Fibroblast of skin of back (primary cell): ENCODE measurements around the gene FSHB.
"Not testable (repeated sequence)": the region's sequence is repeated elsewhere in the genome, so short reads cannot be mapped to it uniquely, and the experiment has no call there.

Experiments used
- DNase-seq: peaks from one replicate; pipeline ENCODE4 v3.0.0-alpha.2; 2013

The FSHB gene

DNA sequence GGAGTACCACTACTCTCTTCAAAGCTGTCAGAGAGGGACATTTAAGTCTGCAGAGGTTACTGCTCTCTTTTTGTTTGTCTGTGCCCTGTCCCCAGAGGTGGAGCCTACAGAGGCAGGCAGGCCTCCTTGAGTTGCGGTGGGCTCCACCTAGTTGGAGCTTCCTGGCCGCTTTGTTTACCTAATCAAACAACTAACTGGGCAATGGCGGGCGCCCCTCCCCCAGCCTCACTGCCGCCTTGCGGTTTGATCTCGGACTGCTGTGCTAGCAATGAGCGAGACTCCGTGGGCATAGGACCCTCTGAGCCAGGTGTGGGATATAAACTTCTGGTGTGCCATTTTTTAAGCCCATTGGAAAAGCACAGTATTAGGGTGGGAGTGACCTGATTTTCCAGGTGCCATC, 37.8 kb downstream of the FSHB start:
- DNase-seq, result not testable (repeated sequence)

DNA sequence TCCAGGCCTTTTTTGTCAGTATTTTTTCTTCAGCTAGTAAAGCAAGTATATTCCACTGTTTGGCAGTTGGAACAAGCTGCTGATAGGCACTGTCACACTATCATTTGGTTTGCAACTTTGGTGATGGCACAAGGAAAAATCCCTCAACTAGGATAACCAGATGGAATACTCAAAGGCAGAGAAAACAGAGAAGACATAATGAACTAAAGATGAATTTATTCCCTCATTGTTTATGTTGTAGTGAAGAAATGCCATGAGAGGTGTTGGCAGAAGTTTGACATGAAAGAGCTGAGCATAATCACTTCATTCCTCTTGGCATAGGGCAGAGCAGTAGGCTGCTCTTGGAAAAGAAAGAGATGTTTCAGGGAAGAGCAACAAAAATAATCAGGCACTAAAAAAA, 39.9 kb downstream of the FSHB start:
- DNase-seq, result no peak

DNA sequence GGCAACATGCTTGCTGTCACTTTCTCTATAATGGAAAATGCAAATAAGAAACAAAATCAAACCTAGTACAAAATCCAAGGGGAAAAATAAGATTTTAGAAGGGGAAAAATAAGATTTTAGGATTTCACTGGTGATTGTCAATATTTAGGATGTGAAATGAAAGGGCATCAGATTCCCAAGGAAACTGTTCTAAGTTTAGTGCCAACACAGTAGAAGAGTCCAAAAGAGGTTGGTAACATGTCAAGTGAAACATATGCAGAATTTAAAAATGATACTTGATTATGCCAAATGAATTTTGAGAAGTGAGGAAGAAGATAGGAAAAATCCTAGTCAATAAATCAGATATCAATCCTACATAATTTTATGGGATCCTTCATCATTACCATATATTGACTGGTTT, 46.4 kb downstream of the FSHB start:
- no peak for DNase-seq

DNA sequence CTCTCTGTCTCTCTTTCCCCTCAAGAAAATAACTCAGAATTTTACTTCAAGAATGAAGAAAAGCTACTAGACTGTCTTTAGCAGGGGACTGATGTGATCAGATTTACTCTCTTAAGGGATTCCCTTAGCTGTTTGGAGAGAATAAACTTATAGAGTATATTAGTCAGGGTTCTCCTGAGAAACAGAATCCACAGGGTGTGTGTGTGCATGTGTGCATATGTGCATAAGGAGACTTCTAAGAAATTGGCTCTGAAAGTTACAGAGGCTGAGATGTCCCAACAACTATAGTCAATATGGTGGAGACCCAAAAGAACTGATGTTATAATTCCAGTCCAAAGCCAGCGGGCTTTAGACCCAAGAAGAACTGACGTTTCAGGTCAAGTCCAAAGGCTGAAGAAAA, 49.0 kb downstream of the FSHB start:
- DNase-seq, result no peak

DNA sequence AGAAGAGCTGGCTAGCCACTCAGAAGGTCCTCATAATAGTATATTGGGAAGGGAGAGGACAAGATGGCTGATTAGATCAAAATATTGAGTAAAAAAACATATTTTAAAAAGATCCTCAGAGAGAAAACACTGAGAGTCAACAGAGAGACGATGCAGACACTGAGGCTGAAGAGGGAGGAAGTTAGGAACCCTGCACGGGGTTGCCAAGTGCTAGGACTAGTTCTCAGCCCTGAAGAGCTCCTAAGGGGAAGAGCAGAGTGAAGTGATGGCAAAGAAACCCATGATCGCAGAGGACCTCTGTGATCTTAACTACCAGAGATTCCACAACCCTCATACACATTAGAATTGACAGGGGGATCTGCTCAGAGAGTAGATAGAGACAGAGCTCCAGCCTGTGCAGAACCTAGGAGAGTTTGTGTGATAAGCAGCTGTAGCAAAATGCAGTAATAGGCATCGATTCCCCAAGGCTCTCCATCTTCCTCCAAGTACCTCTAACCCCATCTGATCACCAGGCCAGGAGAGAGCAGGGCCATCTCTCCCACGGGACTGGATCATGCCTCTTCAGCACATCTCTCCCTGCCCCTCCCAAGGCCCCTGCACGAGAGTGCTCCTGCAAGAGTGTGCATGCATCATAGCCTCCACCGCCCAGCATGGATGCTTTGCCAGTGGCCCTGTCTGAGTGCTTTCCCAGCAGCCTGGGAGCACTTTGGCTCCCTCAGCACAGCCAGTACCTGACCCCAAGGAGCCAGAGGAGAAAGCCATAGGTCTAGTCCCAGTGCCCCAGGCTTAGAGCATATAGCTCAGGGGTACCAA, 50.9 kb downstream of the FSHB start:
- DNase-seq, result no peak

DNA sequence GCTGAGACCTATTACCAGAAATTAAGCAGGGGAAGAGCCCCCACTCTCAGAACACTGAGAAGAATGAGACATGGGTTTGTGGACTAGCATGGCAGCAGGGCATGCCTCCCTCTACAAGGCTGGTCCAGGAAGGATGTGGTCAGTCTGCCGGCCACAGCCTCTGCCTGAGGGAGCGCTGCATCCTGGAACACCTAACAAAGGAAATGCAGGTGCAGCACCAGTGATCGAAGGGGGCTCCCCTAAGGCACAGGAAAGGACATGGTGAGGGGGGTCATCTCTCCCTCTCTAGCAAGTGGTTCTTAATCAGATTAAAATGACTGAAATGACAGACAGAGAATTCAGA, 51.4 kb downstream of the FSHB start:
- no peak for DNase-seq
